Stomach (tissue), 9 donors: Measurements from ENCODE around the gene PKMYT1. TPM values are rescaled to one million over a fixed set of nuclear protein-coding genes. Genes with fewer than 3 reads are reported as not detected.

Source experiments
- DNase-seq, 2 donors: peaks; one replicate each; pipeline versions ENCODE4 v3.0.0 to v3.0.0-alpha.2; 2013 to 2019
- H3K27ac ChIP-seq, 5 donors: fragments of 200-600 bp in 4 of 5; sonication (generic) in 4 of 5; one replicate each; pipeline ENCODE4 v1.5.1; 2013 to 2019; ENCODE audit warnings: mild to moderate bottlenecking in 1 of 5, moderate library complexity in 1 of 5
- H3K27me3 ChIP-seq, 3 donors: fragments of 200-600 bp; sonication (generic); one replicate each; pipeline ENCODE4 v1.5.1; 2017 to 2019; ENCODE audit warnings: mixed run types in 1 of 3
- H3K36me3 ChIP-seq, 4 donors: fragments of 200-600 bp; sonication (generic); 1 replicate in 3 of 4; 2 replicates in 1 of 4; pipeline ENCODE4 v1.5.1; 2016 to 2019
- H3K4me1 ChIP-seq, 4 donors: fragments of 200-600 bp; sonication (generic); one replicate each; pipeline ENCODE4 v1.5.1; 2016 to 2019
- H3K4me3 ChIP-seq, 4 donors: fragments of 200-600 bp; sonication (generic) in 3 of 4; one replicate each; pipeline ENCODE4 v1.5.1; 2016 to 2019; ENCODE audit warnings: mild to moderate bottlenecking in 1 of 4
- H3K9me3 ChIP-seq, 4 donors: fragments of 200-600 bp; sonication (generic); one replicate each; pipeline ENCODE4 v1.5.1; 2016 to 2019
- CTCF ChIP-seq, 7 experiments: fragments of 450-650 bp in 4 of 7; fragments of 200-600 bp in 3 of 7; sonication (generic) in 3 of 7; IDR thresholded peaks; one replicate each; pipeline ENCODE4 v1.5.1; 2016 to 2019; ENCODE audit warnings: antibody characterized with exemption in 7 of 7, control low read depth in 2 of 7, mild to moderate bottlenecking in 1 of 7
- EP300 ChIP-seq: sonication (generic); formaldehyde crosslinking; IDR thresholded peaks from one replicate; pipeline ENCODE4 v1.6.1; 2017; ENCODE audit warnings: antibody characterized with exemption
- POLR2A ChIP-seq, 4 donors: fragments of 450-650 bp; IDR thresholded peaks; one replicate each; pipeline ENCODE4 v1.6.1; 2016; ENCODE audit warnings: antibody characterized with exemption in 4 of 4, control low read depth in 2 of 4, mild to moderate bottlenecking in 1 of 4, moderate library complexity in 1 of 4
- POLR2AphosphoS5 ChIP-seq, 3 donors: sonication (generic); formaldehyde crosslinking; IDR thresholded peaks; one replicate each; pipeline ENCODE4 v1.6.1; 2016; ENCODE audit warnings: antibody characterized with exemption in 3 of 3
- WGBS, 5 donors: extraction: QIAGEN DNeasy Blood & Tissue Kit in 3 of 5; methylation state at CpG; one replicate each; pipeline versions ENCODE4 v1.1.5 to v1.1.7; 2013 to 2018; 5-methylcytosine and 5-hydroxymethylcytosine counted together
- intact Hi-C: fragments of 100-400 bp; cut with DNase I; formaldehyde crosslinking; loops from one replicate; pipeline ENCODE4 v1.15.1; 2023; ENCODE audit warnings: low total_unique reads
- polyA plus RNA-seq, 3 donors: library from polyadenylated mRNA; stranded (reverse); fragments of 200-250 nt; gene quantifications; one replicate each; pipeline ENCODE4 v1.2.3, GENCODE V29; 2013
- total RNA-seq, 5 donors: library from RNA; depleted of rRNA; stranded (reverse); fragments of >200 nt; gene quantifications; one replicate each; pipeline versions ENCODE4 v1.1.0 to v1.2.3, GENCODE V29; 2014 to 2016
- donor health status: healthy with polysubstance abuse.
- donor health status: Bipolar disorder and iron deficiency.
- donor health status: healthy.

PKMYT1 gene
- total and polyA plus RNA-seq, 8 donors: 1.8 to 19.3 (median 9.5) TPM

GRCh38 chr16:2938206-2938605 lies 42.0 kb downstream of the PKMYT1 start:
- WGBS, 5 donors: 91 to 97% (median 96%) methylated on average over 10 to 12 of the region's 12 CpGs
- Histone ChIP-seq H3K4me3 (no peak overlapping the region), H3K4me1 (no peaks in the 10 kb centered on the region), H3K9me3 (no peaks in the 10 kb centered on the region), H3K27me3 (no peaks in the 10 kb centered on the region), H3K27ac (no peak overlapping the region), H3K36me3 (peaks cover 70 to 100% (median 99%) of the 10 kb centered on the region in 4 donors)
- TF ChIP-seq EP300: no peak
- TF ChIP-seq POLR2A (IDR thresholded peaks at IDR 0.05): no peak
- TF ChIP-seq POLR2AphosphoS5 (IDR thresholded peaks at IDR 0.05): no peak
- TF ChIP-seq CTCF (IDR thresholded peaks at IDR 0.05): no peak
- no peak for DNase-seq
- intact Hi-C loops: no loop called here

- Histone ChIP-seq H3K4me1 (no peaks in the 10 kb centered on the region), H3K4me3 (no peak overlapping the region), H3K36me3 (peaks cover 72 to 100% (median 97%) of the 10 kb centered on the region in 4 donors), H3K27me3 (no peaks in the 10 kb centered on the region), H3K9me3 (no peaks in the 10 kb centered on the region), H3K27ac (no peak overlapping the region)
- TF ChIP-seq POLR2AphosphoS5 (IDR thresholded peaks at IDR 0.05): no peak
- no peak for TF ChIP-seq EP300
- TF ChIP-seq POLR2A (IDR thresholded peaks at IDR 0.05): no peak
- no peak for TF ChIP-seq CTCF (IDR thresholded peaks at IDR 0.05)
- 93 to 99% (median 95%) methylated on average over 17 to 24 of the region's 24 CpGs for WGBS, 5 donors
- DNase-seq: no peak
- intact Hi-C loops: no loop called here
These were observed 43.1 kb downstream of the PKMYT1 start for GRCh38 chr16:2937170-2937569.

GRCh38 chr16:2936436-2937011 lies 43.7 kb downstream of the PKMYT1 start:
- Histone ChIP-seq H3K4me3 (no peak overlapping the region), H3K36me3 (peaks cover 72 to 96% (median 92%) of the 10 kb centered on the region in 4 donors), H3K27ac (no peak overlapping the region), H3K9me3 (no peaks in the 10 kb centered on the region), H3K27me3 (no peaks in the 10 kb centered on the region), H3K4me1 (no peaks in the 10 kb centered on the region)
- intact Hi-C loops: no loop called here
- TF ChIP-seq EP300: no peak
- no peak for TF ChIP-seq CTCF (IDR thresholded peaks at IDR 0.05)
- no peak for TF ChIP-seq POLR2AphosphoS5 (IDR thresholded peaks at IDR 0.05)
- no peak for TF ChIP-seq POLR2A (IDR thresholded peaks at IDR 0.05)
- WGBS, 5 donors: 90 to 94% (median 92%) methylated on average over 16 to 22 of the region's 22 CpGs
- DNase-seq: no peak

GRCh38 chr16:2934450-2934849 lies 45.8 kb downstream of the PKMYT1 start:
- WGBS, 5 donors: 86 to 94% (median 92%) methylated on average over 15 of the region's 15 CpGs
- no peak for DNase-seq
- intact Hi-C loops: no loop called here
- no peak overlapping the region for H3K4me3 ChIP-seq
- no peaks in the 10 kb centered on the region for H3K9me3 ChIP-seq
- no peak overlapping the region for H3K27ac ChIP-seq
- H3K4me1 ChIP-seq: no peaks in the 10 kb centered on the region
- H3K36me3 ChIP-seq: peaks cover 69 to 96% (median 92%) of the 10 kb centered on the region in 4 donors
- TF ChIP-seq POLR2A (IDR thresholded peaks at IDR 0.05) (no peak), EP300 (no peak), CTCF (IDR thresholded peaks at IDR 0.05) (no peak), POLR2AphosphoS5 (IDR thresholded peaks at IDR 0.05) (no peak)
- H3K27me3 ChIP-seq: no peaks in the 10 kb centered on the region
